Neural progenitor cell (in vitro differentiated cells): ENCODE measurements around the gene DNAH9. TPM values are rescaled to one million over a fixed set of nuclear protein-coding genes. Genes with fewer than 3 reads are reported as not detected.

Experiments
- DNase-seq: peaks from one replicate; pipeline ENCODE4 v3.0.0-alpha.2; 2016; ENCODE audit warnings: low spot score
- H2AFZ ChIP-seq: fragments of 200-600 bp; sonication (generic); replicated peaks from 2 replicates; pipeline ENCODE4 v1.6.1; 2016; ENCODE audit warnings: antibody characterized with exemption
- H3F3A ChIP-seq: fragments of 200-600 bp; sonication (generic); 2 replicates; pipeline ENCODE4 v1.6.1; 2016; ENCODE audit warnings: antibody characterized with exemption, low read depth
- H3K27ac ChIP-seq: fragments of 200-600 bp; sonication (generic); 2 replicates; pipeline ENCODE4 v1.5.1; 2016; ENCODE audit warnings: mild to moderate bottlenecking
- H3K27me3 ChIP-seq: fragments of 200-600 bp; sonication (generic); 2 replicates; pipeline ENCODE4 v1.6.1; 2016; ENCODE audit warnings: mild to moderate bottlenecking, moderate library complexity
- H3K36me3 ChIP-seq: fragments of 200-600 bp; sonication (generic); 2 replicates; pipeline ENCODE4 v1.5.1; 2016
- H3K4me1 ChIP-seq: fragments of 200-600 bp; sonication (generic); 2 replicates; pipeline ENCODE4 v1.6.1; 2016; ENCODE audit warnings: mixed run types
- H3K4me2 ChIP-seq: fragments of 200-600 bp; sonication (generic); 2 replicates; pipeline ENCODE4 v1.6.1; 2016
- H3K4me3 ChIP-seq: fragments of 200-600 bp; sonication (generic); 2 replicates; pipeline ENCODE4 v1.5.1; 2016
- H3K79me2 ChIP-seq: fragments of 200-600 bp; sonication (generic); 2 replicates; pipeline ENCODE4 v1.6.1; 2016; ENCODE audit warnings: low read depth
- H3K9ac ChIP-seq: fragments of 200-600 bp; sonication (generic); 2 replicates; pipeline ENCODE4 v1.6.1; 2016
- H3K9me3 ChIP-seq: fragments of 200-600 bp; sonication (generic); 2 replicates; pipeline ENCODE4 v1.5.1; 2016; ENCODE audit warnings: low read depth
- H4K20me1 ChIP-seq: fragments of 200-600 bp; sonication (generic); 2 replicates; pipeline ENCODE4 v1.6.1; 2016; ENCODE audit warnings: low read depth
- H3K27ac Mint-ChIP-seq: 3 replicates; pipeline ENCODE4 v1.8.0; 2021; ENCODE audit warnings: mixed read lengths
- H3K27me3 Mint-ChIP-seq: 2 replicates; pipeline ENCODE4 v1.8.0; 2022; ENCODE audit warnings: low read depth, mild to moderate bottlenecking, inconsistent platforms, moderate library complexity, mixed read lengths; ENCODE audit not compliant: insufficient read depth
- H3K36me3 Mint-ChIP-seq: 3 replicates; pipeline ENCODE4 v1.8.0; 2021; ENCODE audit warnings: mixed read lengths
- H3K4me1 Mint-ChIP-seq: 3 replicates; pipeline ENCODE4 v1.8.0; 2021; ENCODE audit warnings: mixed read lengths
- H3K4me3 Mint-ChIP-seq: 3 replicates; pipeline ENCODE4 v1.8.0; 2021; ENCODE audit warnings: mild to moderate bottlenecking, moderate library complexity, mixed read lengths
- H3K9me3 Mint-ChIP-seq: 3 replicates; pipeline ENCODE4 v1.8.0; 2020; ENCODE audit warnings: mixed read lengths
- EZH2 ChIP-seq: fragments of 200-600 bp; sonication (generic); IDR thresholded peaks from 2 replicates; pipeline ENCODE4 v1.6.1; 2017; ENCODE audit warnings: antibody characterized with exemption, mild to moderate bottlenecking, moderate library complexity
- EZH2phosphoT487 ChIP-seq: fragments of 200-600 bp; sonication (generic); IDR thresholded peaks from 2 replicates; pipeline ENCODE4 v1.6.1; 2017; ENCODE audit warnings: antibody characterized with exemption
- total RNA-seq: library from RNA; depleted of rRNA; stranded (reverse); fragments of >200 nt; gene quantifications from 2 replicates; pipeline ENCODE4 v1.2.3, GENCODE V29; 2015; ENCODE audit warnings: low replicate concordance
- TF ChIP-seq, protein P1 (sequence below): fragments of 200-600 bp; sonication (generic); IDR thresholded peaks from 2 replicates; pipeline ENCODE4 v1.5.1; 2017; ENCODE audit warnings: antibody characterized with exemption, mild to moderate bottlenecking

Gene DNAH9
- total RNA-seq, 1 donor from 2014 or later: 1.3 TPM

DNA sequence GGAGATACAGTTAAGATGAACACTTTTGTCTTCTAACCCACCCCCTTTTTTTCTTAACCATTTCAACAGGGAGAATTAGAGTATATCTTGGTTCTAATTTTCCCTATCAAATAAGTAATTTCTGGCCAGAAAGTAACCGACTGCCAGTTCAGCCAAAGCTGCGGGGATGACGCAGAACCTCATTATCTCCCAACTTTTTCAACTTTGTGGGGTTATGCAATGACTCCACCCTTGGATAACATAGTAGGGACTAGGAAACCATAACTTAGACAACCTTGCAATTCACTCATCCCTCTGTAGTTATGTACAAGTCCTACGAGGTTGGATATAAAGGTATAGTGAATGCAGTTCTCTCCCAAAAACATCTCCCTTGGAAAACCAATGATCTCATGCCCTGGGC, 215.0 kb downstream of the DNAH9 start:
- Mint-ChIP-seq H3K27ac (no peak overlapping the region), H3K9me3 (no peaks in the 10 kb centered on the region), H3K27me3 (no peaks in the 10 kb centered on the region), H3K4me1 (no peaks in the 10 kb centered on the region), H3K4me3 (no peak overlapping the region), H3K36me3 (no peaks in the 10 kb centered on the region)
- Histone ChIP-seq H3K9me3 (no peaks in the 10 kb centered on the region), H4K20me1 (no peaks in the 10 kb centered on the region), H2AFZ (no peak overlapping the region), H3K9ac (no peak overlapping the region), H3K4me1 (no peaks in the 10 kb centered on the region), H3F3A (no peaks in the 10 kb centered on the region), H3K4me3 (no peak overlapping the region), H3K27me3 (no peaks in the 10 kb centered on the region), H3K36me3 (no peaks in the 10 kb centered on the region), H3K79me2 (no peaks in the 10 kb centered on the region), H3K4me2 (no peak overlapping the region), H3K27ac (no peak overlapping the region)
- DNase-seq: no peak
- no peak for TF ChIP-seq EZH2

DNA sequence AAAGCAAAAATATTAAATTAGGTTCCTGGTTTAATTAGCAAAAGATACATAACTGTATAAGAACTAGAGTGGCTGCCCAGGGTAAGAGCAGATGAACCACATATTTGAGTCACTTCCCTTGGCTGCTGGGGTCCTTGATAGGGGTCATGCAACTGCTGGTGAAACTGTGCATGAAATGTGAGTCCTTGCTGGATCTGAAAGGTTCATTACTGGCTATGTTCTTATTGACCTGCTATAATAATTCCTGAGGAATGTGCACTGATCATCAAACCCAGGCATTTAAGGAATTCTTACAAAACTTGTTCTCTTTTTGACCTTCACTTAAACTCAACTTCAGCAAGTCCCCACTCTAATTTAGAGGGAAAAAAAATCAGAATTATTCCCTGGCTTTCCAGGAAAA, 215.6 kb downstream of the DNAH9 start:
- Histone ChIP-seq H3K9me3 (no peaks in the 10 kb centered on the region), H3K4me1 (no peaks in the 10 kb centered on the region), H4K20me1 (no peaks in the 10 kb centered on the region), H3K79me2 (no peaks in the 10 kb centered on the region), H3K4me3 (no peak overlapping the region), H3K27me3 (no peaks in the 10 kb centered on the region), H3K4me2 (no peak overlapping the region), H3F3A (no peaks in the 10 kb centered on the region), H3K36me3 (no peaks in the 10 kb centered on the region), H3K9ac (no peak overlapping the region), H2AFZ (no peak overlapping the region), H3K27ac (no peak overlapping the region)
- no peak for DNase-seq
- no peak overlapping the region for H3K4me3 Mint-ChIP-seq
- TF ChIP-seq EZH2: no peak
- TF ChIP-seq, protein P1, sequence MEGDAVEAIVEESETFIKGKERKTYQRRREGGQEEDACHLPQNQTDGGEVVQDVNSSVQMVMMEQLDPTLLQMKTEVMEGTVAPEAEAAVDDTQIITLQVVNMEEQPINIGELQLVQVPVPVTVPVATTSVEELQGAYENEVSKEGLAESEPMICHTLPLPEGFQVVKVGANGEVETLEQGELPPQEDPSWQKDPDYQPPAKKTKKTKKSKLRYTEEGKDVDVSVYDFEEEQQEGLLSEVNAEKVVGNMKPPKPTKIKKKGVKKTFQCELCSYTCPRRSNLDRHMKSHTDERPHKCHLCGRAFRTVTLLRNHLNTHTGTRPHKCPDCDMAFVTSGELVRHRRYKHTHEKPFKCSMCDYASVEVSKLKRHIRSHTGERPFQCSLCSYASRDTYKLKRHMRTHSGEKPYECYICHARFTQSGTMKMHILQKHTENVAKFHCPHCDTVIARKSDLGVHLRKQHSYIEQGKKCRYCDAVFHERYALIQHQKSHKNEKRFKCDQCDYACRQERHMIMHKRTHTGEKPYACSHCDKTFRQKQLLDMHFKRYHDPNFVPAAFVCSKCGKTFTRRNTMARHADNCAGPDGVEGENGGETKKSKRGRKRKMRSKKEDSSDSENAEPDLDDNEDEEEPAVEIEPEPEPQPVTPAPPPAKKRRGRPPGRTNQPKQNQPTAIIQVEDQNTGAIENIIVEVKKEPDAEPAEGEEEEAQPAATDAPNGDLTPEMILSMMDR: no peak
- no peak for TF ChIP-seq EZH2phosphoT487
- H3K27me3 Mint-ChIP-seq: no peaks in the 10 kb centered on the region
- H3K36me3 Mint-ChIP-seq: no peaks in the 10 kb centered on the region
- H3K4me1 Mint-ChIP-seq: no peaks in the 10 kb centered on the region
- no peaks in the 10 kb centered on the region for H3K9me3 Mint-ChIP-seq
- no peak overlapping the region for H3K27ac Mint-ChIP-seq

DNA sequence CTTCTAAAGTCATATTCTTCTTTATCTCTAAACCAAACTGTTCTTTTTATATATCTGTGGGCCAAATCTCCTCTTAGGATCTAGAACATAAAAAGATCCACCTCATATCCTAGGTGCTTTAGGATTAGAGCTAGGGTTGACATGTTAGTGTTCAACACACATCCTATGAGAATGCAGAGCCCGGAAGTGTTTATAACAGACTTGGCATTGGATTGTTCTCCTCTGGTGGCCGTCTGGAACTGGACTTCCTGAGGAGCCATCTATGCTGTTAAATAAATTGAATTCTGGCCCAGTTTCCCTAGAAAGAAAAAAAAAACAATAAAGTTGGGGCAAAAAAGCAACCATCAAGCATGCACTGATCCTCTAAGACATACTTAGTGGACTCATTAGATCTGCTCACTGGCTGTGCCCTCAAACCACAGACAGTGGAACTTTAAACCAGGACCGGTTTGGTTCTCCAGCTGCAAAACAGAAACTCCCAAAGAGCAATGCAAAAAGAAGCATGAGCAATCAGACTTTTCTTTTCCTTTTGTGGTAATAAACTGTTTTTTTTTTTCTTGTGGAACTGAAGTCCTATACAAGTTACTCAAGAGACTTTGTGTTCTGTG, 216.5 kb downstream of the DNAH9 start:
- no peak for TF ChIP-seq EZH2
- TF ChIP-seq EZH2phosphoT487: no peak
- TF ChIP-seq, protein P1: no peak
- no peaks in the 10 kb centered on the region for H3K9me3 ChIP-seq
- no peak overlapping the region for H3K27ac ChIP-seq
- H2AFZ ChIP-seq: no peak overlapping the region
- no peak overlapping the region for H3K9ac ChIP-seq
- H4K20me1 ChIP-seq: no peaks in the 10 kb centered on the region
- Mint-ChIP-seq H3K27me3 (no peaks in the 10 kb centered on the region), H3K36me3 (no peaks in the 10 kb centered on the region), H3K4me3 (no peak overlapping the region), H3K9me3 (no peaks in the 10 kb centered on the region), H3K27ac (no peak overlapping the region), H3K4me1 (no peaks in the 10 kb centered on the region)
- H3F3A ChIP-seq: no peaks in the 10 kb centered on the region
- no peaks in the 10 kb centered on the region for H3K79me2 ChIP-seq
- no peak for DNase-seq
- no peak overlapping the region for H3K4me2 ChIP-seq
- H3K36me3 ChIP-seq: no peaks in the 10 kb centered on the region
- H3K4me1 ChIP-seq: no peaks in the 10 kb centered on the region
- H3K27me3 ChIP-seq: no peaks in the 10 kb centered on the region
- no peak overlapping the region for H3K4me3 ChIP-seq

DNA sequence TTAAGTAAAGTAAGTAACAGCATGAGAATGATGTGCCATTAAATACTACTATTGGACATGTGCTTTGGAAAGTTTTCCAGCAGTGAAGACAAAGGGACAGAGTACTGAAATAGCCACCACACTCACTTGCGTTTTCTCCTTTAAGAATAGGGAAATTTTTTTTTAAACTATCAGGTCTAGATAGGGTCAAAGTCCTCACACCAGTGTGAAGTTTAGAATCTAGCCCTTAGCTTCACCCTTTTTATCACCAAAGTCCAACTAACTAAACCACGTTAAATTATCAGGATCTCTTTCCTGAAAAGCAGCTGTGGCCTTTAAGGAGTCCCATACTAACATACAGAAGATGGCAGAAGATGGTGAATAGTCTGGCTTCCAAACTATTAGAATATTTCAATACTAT, 218.1 kb downstream of the DNAH9 start:
- Mint-ChIP-seq H3K27me3 (no peaks in the 10 kb centered on the region), H3K36me3 (no peaks in the 10 kb centered on the region), H3K27ac (no peak overlapping the region), H3K9me3 (no peaks in the 10 kb centered on the region), H3K4me3 (no peak overlapping the region), H3K4me1 (no peaks in the 10 kb centered on the region)
- H3K4me3 ChIP-seq: no peak overlapping the region
- H3K9ac ChIP-seq: no peak overlapping the region
- H3K4me2 ChIP-seq: no peak overlapping the region
- H3K36me3 ChIP-seq: no peaks in the 10 kb centered on the region
- H4K20me1 ChIP-seq: no peaks in the 10 kb centered on the region
- TF ChIP-seq, protein P1: no peak
- TF ChIP-seq EZH2phosphoT487 (no peak), EZH2 (no peak)
- no peak overlapping the region for H2AFZ ChIP-seq
- no peaks in the 10 kb centered on the region for H3K27me3 ChIP-seq
- DNase-seq: no peak
- H3F3A ChIP-seq: no peaks in the 10 kb centered on the region
- H3K79me2 ChIP-seq: no peaks in the 10 kb centered on the region
- no peaks in the 10 kb centered on the region for H3K9me3 ChIP-seq
- H3K27ac ChIP-seq: no peak overlapping the region
- no peaks in the 10 kb centered on the region for H3K4me1 ChIP-seq
